ENCODE measurements around the gene HECTD3.
"Not testable (repeated sequence)": the region's sequence is repeated elsewhere in the genome, so short reads cannot be mapped to it uniquely, and the experiment has no call there.

HECTD3 gene

DNA sequence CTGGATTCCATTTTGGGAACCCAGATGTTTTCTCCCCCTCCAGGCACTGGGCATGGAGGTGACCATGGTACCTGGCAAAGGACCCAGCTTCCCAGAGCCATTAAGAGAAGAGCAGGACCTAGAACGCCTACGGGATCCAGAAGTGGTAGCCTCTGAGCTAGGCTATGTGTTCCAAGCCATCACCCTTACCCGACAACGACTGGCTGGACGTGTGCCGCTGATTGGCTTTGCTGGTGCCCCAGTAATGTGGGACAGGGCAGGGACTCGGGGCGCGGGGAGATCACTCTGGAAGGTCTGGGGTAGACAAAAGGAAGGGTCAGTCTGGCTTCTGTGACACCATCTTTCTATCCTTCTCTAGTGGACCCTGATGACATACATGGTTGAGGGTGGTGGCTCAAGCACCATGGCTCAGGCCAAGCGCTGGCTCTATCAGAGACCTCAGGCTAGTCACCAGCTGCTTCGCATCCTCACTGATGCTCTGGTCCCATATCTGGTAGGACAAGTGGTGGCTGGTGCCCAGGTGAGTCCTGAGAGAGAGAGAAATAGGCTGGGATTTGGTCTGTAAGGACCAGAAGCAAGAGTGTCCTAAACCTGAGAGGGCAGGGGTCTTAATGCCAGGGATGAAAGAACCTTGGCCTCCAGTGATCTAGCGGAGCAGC lies 2.6 kb upstream of the HECTD3 start:
- DNase-seq = no peak

DNA sequence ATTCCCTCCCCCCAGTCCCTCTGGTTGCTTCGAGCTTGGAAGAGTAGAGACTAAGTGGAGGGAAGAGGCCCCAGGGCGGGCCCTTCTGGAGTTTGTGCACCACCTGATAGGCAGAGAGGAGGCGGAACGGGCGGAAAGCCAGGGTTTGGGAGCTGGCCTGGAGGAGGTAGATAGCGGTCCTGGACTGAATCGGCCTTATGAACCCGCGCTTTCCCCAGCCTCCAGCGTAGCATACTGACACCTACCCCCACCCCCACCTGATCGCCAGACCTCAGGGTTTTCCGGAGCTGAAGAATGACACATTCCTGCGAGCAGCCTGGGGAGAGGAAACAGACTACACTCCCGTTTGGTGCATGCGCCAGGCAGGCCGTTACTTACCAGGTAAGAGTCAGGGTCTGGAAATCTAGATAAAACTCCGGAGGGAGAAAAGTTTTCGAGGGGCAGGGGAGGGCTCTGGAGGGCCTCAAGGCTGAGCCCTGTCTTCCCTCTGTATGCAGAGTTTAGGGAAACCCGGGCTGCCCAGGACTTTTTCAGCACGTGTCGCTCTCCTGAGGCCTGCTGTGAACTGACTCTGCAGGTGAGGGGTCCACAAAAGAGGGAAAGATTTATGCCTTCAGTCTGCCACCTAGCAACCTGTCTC lies 1.6 kb upstream of the HECTD3 start:
- peak; percentile 71 for DNase-seq

DNA sequence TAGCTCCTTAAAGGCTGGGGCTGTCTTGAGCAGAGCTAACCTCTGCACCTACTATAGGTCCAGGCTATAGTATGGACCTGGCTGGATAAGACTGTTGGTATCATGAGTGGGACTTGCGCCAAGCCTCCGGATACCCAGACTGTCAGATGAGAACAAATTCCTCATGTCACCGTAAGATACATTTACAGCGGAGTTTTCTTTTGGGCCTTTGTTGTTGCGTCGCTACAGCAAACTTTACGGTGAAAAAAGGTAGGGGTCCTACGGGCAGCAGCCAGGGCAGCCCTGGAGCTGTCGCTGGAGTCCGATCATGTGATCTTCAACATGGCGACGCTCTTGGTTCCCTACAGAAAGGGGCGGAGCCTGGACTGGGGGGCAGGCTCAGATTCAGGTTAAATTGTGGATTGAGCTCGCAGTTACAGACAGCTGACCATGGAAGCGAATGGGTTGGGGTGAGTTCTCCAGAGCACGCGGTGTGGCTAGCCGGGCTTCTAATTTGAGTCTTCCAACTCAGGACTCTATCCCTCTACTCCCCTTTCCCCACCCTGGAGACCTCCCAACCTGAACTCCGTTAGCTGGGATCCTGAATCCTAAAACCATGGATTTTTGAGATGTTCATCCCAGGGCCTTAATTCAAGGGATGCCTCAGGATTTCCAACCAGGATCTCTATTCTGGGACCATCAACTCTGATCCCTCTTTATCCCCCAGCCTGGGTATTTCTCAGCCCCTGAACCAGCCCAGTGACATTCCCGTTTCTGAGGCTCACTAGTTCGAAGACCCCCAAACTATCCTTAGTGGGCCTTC lies 914 bp upstream of the HECTD3 start, which contains the start of gene UROD:
Gene UROD, plus strand, starts transcription at position 418 of the 802 bp plus-strand sequence. Its CDS starts 12 bp downstream, at position 430.
- DNase-seq = peak; percentile 97

DNA sequence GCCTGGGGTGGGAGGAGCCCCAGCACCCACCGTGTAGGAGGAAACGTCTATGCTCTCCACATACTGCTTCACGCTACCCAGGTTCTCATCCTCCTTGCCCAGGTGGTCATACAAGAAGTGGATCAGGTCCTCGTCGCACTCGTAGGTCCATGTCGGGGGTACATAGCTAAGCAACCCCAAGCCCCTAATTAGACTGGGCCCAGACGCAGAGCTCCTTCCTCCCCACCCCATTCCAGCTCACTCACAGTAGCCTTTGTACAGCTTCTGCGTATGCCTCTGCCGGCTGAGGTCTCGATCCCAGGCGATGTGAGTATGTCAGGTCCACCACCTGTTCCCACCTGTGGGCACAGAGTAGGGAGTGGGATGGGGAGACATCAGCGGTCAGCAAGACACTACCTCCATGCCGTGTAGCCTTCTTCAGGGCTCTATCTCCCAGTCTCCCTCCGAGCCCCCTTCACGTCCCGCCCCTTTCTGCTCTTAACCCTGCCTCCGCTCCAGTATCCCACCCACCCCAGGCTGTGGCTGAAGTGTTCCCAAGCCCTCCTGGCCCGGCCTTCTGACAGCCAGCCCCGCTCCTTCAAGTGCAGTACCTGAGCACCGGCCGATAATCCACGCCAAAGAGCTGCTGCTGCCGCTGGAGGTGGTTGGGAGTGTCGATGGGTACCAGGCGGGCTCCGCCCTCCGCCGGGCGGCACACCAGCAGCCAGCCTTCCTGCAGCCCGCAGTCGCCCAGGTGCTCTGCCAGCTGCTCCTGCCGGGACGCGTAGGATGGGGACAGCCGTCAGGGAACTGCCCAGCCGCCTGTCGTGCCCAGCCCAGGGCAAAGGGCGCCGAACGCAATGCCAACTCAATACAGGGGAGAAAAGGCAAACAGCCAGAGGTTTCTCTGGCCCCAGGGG lies 919 bp downstream of the HECTD3 start:
- DNase-seq = peak; percentile 57

DNA sequence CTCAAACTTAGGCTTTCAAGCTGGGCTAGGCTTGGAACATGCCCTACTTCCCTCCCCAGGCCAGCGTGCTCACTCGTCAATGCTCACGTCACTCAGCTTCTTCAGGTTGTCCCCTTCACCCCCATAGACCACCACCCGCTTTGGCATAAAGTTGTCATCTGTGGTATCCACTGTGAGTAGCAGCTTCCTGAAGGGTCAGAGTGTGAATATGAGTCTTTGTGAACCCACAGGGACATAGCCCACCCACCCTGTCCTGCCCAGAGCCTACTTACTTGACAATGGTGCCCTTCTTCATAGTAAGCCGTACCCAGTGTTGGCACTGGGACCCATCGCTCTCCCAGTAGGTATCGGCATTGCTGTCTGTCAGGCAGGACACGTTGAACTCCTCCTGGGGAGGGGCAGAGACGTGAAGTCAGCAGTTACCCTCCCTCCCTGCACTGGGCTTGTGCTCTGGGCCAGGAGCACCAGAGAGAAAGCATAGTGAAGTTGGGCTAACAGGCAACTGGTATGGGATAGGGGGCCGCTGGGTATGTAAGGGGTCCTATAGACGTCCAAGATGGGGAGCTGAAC lies 1.7 kb downstream of the HECTD3 start:
- DNase-seq = no peak

DNA sequence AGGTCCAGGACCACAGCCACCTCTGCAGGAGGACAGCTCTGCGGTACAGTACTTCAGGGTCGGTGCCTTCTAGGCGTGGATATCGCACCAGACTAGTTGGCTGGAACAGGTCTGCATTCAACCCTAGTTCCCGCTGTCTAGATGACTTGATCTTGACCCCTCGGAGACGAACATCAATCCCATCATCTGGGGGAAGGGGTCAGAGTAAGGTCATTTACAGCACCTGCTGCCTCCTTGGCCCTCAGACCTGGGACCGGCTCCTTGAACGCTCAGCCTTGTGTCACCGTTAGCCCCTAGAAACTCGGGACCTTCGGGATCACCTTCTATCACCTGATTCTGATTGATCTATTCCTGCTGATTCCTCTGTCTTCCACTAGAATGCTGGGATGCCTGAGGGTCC lies 2.6 kb downstream of the HECTD3 start:
- no peak for DNase-seq

DNA sequence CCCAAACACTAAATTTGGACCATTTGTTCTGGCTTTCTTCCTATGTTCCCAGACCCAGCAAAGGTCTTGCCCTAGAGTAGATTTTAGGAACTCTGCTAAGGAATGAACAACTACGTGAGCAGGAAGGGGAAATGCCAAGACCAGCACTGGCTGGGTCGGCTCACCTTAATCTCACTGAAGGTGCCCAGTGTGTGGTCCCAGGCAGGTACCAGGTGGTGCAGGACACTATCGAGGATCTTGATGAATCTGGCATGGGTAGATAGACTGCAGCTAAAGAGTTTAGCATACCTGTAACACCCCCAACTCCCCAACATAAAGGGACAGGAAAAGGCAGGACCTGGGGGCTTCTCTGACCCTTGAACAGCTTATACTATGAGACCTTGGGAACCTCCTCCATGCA lies 3.0 kb downstream of the HECTD3 start:
- no peak for DNase-seq

DNA sequence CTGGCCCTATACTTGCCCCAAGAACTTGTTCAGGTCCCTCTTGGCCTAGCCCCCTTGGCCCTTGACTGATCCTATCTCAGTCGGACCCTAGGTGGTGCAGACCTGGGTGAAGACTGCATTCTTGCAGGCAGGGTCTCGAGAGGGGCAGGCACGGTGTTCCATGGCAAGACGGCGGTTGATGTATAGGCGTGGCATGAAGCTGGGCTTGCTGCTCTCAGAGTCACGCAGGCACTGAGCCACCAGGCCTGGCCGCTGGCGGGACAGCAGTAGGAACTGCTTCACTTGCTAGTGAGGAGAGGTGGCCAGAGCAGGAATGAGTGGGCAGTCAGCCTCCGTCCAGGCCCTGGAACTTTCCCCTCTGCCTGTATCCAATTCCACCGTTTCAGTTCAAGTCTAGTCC lies 3.8 kb downstream of the HECTD3 start:
- DNase-seq = no peak

DNA sequence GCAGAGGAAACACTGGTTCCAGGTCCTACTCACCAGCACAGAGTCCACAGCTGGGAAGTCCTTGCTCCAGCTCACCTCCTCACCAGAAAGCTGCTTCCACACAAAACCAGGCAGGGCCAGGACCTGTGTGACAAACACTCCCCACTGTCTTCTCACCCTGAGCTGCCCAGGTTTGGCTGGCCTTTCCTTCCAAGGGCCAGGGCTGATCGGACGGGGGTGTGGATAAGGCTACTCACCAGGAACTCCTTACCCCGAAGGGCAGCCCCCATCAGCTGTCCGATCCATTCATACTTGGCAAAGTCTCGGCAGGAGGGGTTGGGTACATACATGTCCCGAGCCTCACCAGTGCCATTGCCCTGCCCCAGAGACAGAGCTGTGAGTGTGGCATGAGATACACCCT lies 5.4 kb downstream of the HECTD3 start:
- no peak for DNase-seq

DNA sequence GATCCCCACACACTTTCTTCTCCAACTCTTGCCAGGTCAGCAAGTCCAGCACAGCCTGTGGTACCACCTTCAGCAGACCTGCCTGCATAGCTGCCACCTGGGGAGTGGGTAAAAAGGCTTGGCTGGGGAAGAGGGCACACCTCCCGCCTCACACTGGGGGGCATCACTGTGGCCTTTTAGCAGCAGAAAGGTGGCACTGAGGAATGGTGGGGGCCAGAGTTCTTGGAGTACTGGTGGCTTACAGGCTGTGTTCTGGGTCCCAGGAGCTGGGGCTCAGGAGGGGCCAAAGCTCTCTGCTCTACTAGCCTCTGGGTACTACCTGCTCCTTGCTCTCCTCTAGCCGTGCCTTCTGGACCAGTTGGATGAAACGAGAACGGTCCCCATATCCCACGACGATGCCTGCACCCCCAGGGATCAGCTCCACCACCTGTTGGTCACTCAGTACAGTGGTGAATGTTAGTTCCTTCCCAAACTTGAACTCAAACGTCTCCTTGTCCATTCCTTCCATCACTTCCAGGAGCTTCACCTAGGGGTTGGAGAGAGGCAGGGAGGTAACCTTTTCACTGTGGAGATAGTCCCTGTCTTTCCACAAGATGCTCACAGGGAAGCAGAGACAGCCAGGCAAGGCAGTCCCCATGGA lies 6.7 kb downstream of the HECTD3 start:
- DNase-seq = no peak

DNA sequence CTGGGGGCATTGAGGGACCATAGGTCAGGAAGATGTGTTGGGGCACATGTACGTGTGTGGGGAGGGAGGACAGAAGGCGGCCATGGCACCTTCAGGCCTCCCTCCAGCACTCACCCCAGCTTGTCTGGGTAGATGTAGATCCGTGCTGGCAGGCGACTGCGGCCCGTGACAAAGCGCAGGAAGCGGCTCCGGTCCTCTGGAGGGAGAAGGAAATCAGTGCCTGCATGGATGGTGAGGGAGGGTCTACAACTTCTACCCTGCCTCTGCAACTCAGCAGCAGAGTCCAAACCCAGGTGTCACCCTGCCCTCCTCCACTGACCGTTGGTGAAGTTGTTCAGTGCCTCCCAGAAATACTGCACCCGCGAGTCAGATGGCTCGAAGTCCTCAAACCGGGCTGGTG lies 7.4 kb downstream of the HECTD3 start:
- DNase-seq = no peak

DNA sequence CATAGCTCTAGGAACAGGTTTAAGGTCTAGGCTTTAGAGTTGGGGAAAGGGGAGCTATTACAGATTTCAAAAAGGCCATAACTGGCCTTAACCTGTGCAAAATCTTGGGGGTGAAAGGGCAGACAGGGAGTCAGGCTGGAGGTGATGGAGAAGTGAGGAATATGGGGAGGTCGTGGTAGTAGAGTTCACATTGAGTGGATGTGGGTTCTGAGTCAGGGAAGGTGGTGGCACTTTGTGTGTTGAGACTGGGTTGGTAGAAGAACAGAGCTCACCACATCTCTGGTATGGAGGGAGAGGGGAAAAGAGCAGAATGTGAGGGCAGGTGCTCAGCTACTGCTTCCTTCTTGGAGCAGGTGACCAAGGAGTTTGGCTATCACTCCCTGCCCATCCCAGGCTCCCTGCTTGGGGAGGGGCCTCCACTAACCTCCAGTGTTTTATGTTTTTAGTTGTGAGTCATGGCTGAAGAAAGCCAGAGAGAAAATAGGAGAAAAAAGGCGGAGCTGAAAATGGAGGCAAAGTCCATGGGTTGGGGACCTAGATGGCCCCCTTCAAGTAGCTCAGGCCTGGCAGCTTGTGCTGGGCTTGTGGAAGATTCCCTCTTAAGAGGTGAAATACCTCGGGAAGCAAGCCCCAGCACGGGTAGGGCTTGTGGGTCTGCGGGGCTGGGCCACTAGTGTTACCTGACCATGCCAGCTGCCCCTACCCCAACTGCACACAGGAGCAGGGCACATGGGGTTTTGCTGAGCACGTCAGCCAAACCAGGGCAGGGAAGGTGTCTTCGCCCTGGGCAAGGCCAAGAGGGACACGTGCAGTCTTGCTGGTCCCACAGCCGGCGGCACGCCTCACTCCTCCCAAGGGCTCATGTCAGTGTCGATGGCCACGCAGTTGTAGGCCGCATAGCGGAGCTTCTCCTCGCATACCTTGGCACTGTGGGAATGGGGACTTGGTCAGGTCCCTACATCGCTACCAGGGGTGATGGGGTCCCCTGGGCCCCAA lies 8.2 kb downstream of the HECTD3 start:
- no peak for DNase-seq

DNA sequence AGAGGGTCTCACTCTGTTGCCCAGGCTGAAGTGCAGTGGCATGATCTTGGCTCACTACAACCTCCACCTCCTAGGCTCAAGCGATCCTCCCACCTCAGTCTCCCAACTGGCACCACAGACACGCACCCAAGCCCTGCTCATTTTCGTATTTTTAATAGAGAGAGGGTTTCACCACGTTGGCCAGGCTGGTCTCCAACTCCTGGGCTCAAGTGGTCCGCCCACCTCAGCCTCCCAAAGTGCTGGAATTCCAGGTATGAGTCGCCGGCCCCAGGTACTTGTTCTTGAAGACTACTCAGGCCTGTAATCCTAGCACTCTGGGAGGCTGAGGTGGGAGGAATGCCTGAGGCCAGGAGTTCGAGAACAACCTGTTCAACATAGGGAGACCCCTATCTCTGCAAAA lies 9.5 kb downstream of the HECTD3 start:
- DNase-seq = not testable (repeated sequence)

DNA sequence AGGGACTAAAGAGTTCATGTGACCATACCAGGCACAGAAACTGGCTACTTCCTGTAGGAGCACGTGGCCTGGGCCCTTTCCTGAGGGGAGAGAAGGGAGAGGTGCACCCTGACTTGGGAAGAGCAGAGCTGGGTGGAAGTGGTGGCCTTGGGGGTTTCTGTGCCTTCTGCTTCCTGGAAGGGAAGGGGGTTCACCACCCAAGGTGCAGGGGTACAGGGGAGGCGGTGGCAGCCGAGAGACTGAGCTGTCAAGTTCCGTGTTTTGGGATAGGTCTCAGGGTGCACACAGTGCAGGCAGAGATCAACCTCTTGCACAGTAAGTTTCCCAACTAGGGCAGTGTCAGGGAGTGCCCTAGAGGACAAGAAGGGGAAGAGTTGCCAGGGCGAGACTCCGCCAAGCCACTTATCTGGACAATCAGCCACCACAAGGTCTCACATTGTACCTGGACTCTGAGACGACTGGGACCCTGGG lies 10.1 kb downstream of the HECTD3 start:
- no peak for DNase-seq

DNA sequence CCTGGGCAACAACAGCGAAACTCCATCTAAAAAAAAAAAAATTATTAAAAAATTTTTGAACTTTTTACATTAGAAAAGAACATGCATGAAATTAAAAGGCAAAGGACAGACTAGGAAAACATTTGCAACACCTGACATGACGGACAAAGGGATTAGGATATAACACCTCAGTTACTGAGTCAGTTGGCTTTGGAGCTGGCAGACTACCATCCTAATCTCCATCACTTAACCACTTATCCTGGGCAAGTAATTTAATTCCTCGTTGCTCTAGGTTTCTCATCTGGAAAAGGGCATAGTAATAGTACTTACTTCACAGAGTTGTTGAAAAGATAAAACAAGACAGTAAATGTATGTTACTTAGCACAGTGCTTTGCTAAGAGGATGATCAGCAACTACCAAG lies 11.9 kb downstream of the HECTD3 start:
- no peak for DNase-seq

DNA sequence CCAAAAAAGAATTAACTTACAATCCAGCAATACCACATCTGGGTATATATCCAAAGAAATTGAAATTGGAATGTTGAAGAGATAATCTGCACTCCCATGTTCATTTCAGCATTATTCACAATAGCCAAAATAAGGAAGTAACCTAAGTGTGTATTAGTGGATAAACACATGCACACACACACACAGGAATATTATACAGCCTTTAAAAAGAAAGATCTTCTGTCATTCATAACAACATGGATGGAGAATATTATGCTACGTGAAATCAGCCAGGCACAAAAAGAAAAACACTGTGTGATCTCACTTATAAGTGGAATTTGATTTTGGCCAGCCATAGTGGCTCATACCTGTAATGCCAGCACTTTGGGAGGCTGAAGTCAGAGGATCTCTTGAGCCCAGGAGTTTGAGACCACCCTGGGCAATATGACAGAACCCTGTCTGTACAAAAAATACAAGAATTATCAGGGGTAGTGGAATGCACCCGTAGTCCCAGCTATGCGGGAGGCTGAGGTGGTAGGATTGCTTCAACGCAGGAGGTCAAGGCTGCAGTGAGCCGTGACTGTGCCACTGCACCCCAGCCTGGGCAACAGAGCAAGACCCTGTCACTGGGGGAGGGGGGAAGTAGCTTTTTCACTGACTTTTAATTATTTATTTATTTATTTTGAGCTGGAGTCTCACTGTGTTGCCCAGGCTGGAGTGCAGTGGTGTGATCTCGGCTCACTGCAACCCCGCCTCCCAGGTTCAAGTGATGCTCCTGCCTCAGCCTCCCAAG lies 15.5 kb downstream of the HECTD3 start:
- no peak for DNase-seq

DNA sequence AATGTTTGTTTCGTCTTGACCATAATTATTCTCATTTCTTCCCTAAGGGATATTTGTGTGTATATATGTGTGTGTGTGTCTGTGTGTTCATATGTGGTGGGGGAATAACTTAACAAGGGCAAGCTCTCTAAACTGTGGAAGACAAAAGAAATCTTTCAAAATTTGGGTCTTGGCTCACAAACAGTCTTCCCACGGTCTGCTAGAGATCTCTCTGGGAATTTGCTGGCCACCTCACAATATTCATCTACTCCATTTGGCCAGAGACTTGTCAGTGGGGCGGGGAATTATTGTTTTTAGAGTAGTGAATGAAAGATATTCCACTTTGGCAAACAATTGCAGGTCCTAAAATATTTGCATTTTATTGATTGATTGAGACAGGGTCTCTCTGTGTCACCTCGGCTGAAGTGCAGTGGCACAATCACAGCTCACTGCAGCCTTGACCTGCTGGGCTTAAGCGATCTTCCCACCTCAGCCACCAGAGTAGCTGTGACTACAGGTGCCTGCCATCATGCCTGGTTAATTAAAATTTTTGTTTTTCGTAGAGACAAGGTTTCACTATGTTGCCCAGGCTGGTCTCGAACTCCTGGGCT lies 16.7 kb downstream of the HECTD3 start:
- DNase-seq = no peak

DNA sequence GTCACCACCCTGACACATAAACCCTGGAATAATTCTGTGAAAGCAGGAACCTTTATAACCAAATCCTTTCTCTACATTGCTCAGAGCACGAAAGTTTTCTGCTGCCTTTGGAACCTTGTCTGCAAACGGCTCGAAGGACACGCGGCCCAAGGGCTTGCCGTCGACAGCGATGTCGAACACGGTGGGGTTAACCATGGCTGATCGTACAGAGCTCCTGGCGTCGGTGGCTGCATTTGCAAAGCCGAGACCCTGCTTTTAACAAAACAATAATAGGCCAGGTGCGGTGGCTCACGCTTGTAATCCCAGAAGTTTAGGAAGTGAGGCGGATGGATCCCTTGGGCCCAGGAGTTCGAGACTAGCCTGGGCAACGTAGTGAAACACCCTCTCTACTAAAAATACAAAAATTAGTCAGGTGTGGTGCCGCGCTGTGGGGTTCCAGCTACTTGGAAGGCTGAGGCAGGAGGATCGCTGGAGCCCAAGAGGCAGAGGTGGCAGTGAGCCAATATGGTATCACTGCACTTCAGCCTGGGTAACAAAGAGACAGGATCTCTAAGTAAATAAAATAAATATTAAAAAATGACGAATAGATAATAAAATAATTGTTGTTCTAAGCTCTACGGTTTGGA lies 22.5 kb downstream of the HECTD3 start:
- no peak for DNase-seq
